Omental fat pad (tissue), 4 donors: ENCODE results near the gene PASK. TPM values are rescaled to one million over a fixed set of nuclear protein-coding genes. Genes with fewer than 3 reads are reported as not detected.

Experiments used
- ATAC-seq: fragments of 150-250 bp; one replicate; pipeline ENCODE4 v1.9.1; 2016; ENCODE audit warnings: mild to moderate bottlenecking, moderate library complexity; ENCODE audit not compliant: low FRiP score
- DNase-seq: peaks from one replicate; pipeline ENCODE4 v3.0.0-alpha.2; 2019; ENCODE audit warnings: low spot score
- CTCF ChIP-seq, 3 donors: fragments of 450-650 bp; IDR thresholded peaks; one replicate each; pipeline ENCODE4 v1.5.1; 2016 to 2017; ENCODE audit warnings: antibody characterized with exemption in 3 of 3, mild to moderate bottlenecking in 3 of 3, moderate library complexity in 2 of 3
- total RNA-seq, 4 donors: library from RNA; depleted of rRNA; stranded (reverse); fragments of >200 nt; gene quantifications; one replicate each; pipeline ENCODE4 v1.1.0, GENCODE V29; 2016

The PASK gene
- total RNA-seq, 4 donors from 2014 or later = 2.1 to 7.3 (median 6.1) TPM

GRCh38 chr2:241134711-241135110, 14.6 kb downstream of the PASK start:
- no peak for DNase-seq
- no peak for TF ChIP-seq CTCF (IDR thresholded peaks at IDR 0.05)
- ATAC-seq = no peak

GRCh38 chr2:241133436-241133820, 15.8 kb downstream of the PASK start:
- TF ChIP-seq CTCF (IDR thresholded peaks at IDR 0.05) = no peak
- ATAC-seq (no peak), DNase-seq (no peak)

GRCh38 chr2:241132538-241133435, 16.5 kb downstream of the PASK start:
- DNase-seq (no peak), ATAC-seq (no peak)

GRCh38 chr2:241131531-241131930, 17.7 kb downstream of the PASK start:
- no peak for TF ChIP-seq CTCF (IDR thresholded peaks at IDR 0.05)
- no peak for DNase-seq
- no peak for ATAC-seq

More at GRCh38 chr2:241132538-241133435, 16.5 kb downstream of the PASK start:
- no peak for TF ChIP-seq CTCF (IDR thresholded peaks at IDR 0.05)

- DNase-seq = no peak
- no peak for TF ChIP-seq CTCF (IDR thresholded peaks at IDR 0.05)
- ATAC-seq = no peak
These were observed 19.0 kb downstream of the PASK start for GRCh38 chr2:241130316-241130715.

- ATAC-seq (no peak), DNase-seq (no peak)
- TF ChIP-seq CTCF (IDR thresholded peaks at IDR 0.05) = no peak
These were observed 20.0 kb downstream of the PASK start for GRCh38 chr2:241129086-241129871.
